MCF 10A (cell line): ENCODE results near the gene NYAP2. TPM values are rescaled to one million over a fixed set of nuclear protein-coding genes. Genes with fewer than 3 reads are reported as not detected.

ENCODE experiments used
- BruUV-seq: library from RNA; stranded (reverse); fragments of 400-500 nt; replicated peaks from 2 replicates; lab custom pipeline; 2021; lab: Mats Ljungman, UMichigan
- CTCF ChIA-PET: fragments of 300-600 bp; sonication (Branson Sonifier 250); formaldehyde crosslinking; extraction: SDS; loops from one replicate; lab custom pipeline; 2021; ENCODE audit warnings: antibody characterized with exemption, inconsistent platforms; lab: Yijun Ruan, JAX
- POLR2A ChIA-PET: fragments of 300-600, 350-650 bp; sonication (Branson Sonifier 250); formaldehyde crosslinking; extraction: SDS; loops from one replicate; lab custom pipeline; 2020; ENCODE audit warnings: antibody characterized with exemption, inconsistent platforms; lab: Yijun Ruan, JAX
- DNase-seq: peaks from one replicate; pipeline ENCODE4 v3.0.0-alpha.2; 2018; ENCODE audit not compliant: unreplicated experiment
- H3K27ac Mint-ChIP-seq: one replicate; pipeline ENCODE4 v1.8.0; 2022; ENCODE audit warnings: mild to moderate bottlenecking, low read depth, mixed read lengths; ENCODE audit not compliant: unreplicated experiment
- H3K27me3 Mint-ChIP-seq: one replicate; pipeline ENCODE4 v1.8.0; 2022; ENCODE audit warnings: mixed read lengths; ENCODE audit not compliant: insufficient read depth, unreplicated experiment
- H3K36me3 Mint-ChIP-seq: one replicate; pipeline ENCODE4 v1.8.0; 2022; ENCODE audit warnings: mild to moderate bottlenecking, moderate library complexity, mixed read lengths; ENCODE audit not compliant: insufficient read depth, unreplicated experiment
- H3K4me1 Mint-ChIP-seq: one replicate; pipeline ENCODE4 v1.8.0; 2022; ENCODE audit warnings: mixed read lengths; ENCODE audit not compliant: insufficient read depth, unreplicated experiment
- H3K4me3 Mint-ChIP-seq: one replicate; pipeline ENCODE4 v1.8.0; 2022; ENCODE audit warnings: mild to moderate bottlenecking, moderate library complexity, mixed read lengths; ENCODE audit not compliant: unreplicated experiment
- H3K9me3 Mint-ChIP-seq: one replicate; pipeline ENCODE4 v1.8.0; 2022; ENCODE audit warnings: mixed read lengths; ENCODE audit not compliant: unreplicated experiment
- intact Hi-C: fragments of 100-400 bp; cut with micrococcal nuclease; formaldehyde crosslinking; loops from 2 replicates; pipeline ENCODE4 v1.14.1; 2022
- total RNA-seq: library from RNA; stranded (reverse); gene quantifications from 2 replicates; pipeline ENCODE4 v1.2.3, GENCODE V29; 2022
- TF ChIP-seq, protein P1 (sequence below): fragments of 200-600 bp; IDR thresholded peaks from one replicate; pipeline ENCODE4 v1.8.0; 2022; ENCODE audit warnings: antibody characterized with exemption, mild to moderate bottlenecking; ENCODE audit not compliant: unreplicated experiment

Gene NYAP2
- total RNA-seq, 1 experiment from 2014 or later: not detected

DNA sequence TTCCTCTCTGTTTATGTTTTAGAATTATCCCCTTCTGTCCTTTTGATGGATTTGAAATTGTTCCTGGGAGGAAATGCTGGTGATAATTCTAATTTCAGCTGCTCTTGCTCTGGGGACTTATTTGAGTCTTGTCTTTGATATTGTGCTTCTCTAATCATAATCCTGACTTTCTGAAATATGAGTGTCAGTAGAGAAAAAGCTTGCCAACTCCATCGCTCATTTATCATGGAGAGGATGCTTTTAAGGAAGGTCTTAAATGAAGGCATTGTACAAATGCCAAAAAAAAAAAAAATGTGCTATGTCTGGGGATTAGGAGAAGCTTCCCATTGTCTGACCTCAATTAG, 159.5 kb downstream of the NYAP2 start:
- DNase-seq: no peak
- Mint-ChIP-seq H3K27me3 (peaks cover 51% of the 10 kb centered on the region), H3K9me3 (no peaks in the 10 kb centered on the region), H3K4me3 (no peak overlapping the region), H3K4me1 (no peaks in the 10 kb centered on the region), H3K36me3 (no peaks in the 10 kb centered on the region), H3K27ac (no peak overlapping the region)
- intact Hi-C loops: no loop called here
- TF ChIP-seq, protein P1, sequence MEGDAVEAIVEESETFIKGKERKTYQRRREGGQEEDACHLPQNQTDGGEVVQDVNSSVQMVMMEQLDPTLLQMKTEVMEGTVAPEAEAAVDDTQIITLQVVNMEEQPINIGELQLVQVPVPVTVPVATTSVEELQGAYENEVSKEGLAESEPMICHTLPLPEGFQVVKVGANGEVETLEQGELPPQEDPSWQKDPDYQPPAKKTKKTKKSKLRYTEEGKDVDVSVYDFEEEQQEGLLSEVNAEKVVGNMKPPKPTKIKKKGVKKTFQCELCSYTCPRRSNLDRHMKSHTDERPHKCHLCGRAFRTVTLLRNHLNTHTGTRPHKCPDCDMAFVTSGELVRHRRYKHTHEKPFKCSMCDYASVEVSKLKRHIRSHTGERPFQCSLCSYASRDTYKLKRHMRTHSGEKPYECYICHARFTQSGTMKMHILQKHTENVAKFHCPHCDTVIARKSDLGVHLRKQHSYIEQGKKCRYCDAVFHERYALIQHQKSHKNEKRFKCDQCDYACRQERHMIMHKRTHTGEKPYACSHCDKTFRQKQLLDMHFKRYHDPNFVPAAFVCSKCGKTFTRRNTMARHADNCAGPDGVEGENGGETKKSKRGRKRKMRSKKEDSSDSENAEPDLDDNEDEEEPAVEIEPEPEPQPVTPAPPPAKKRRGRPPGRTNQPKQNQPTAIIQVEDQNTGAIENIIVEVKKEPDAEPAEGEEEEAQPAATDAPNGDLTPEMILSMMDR: no peak
- CTCF ChIA-PET: interaction anchor here (1.3 to 2.2 kb wide), 2 partner anchors 14 to 437 kb away, joined by 5 to 6 read pairs; no protein-coding TSS in a partner anchor
- BruUV-seq: no TSS peak
- POLR2A ChIA-PET: no interaction called here

- peaks cover 4% of the 10 kb centered on the region for H3K9me3 Mint-ChIP-seq
- no peak overlapping the region for H3K27ac Mint-ChIP-seq
- TF ChIP-seq, protein P1: no peak
- intact Hi-C loops: no loop called here
- H3K27me3 Mint-ChIP-seq: peaks cover 49% of the 10 kb centered on the region
- peak; percentile 54 for DNase-seq
- no TSS peak for BruUV-seq
- H3K36me3 Mint-ChIP-seq: no peaks in the 10 kb centered on the region
- CTCF ChIA-PET: interaction anchor here (0.6 kb wide), 2 partner anchors 20 to 130 kb away, joined by 3 read pairs; no protein-coding TSS in a partner anchor
- POLR2A ChIA-PET: no interaction called here
- H3K4me1 Mint-ChIP-seq: no peaks in the 10 kb centered on the region
- no peak overlapping the region for H3K4me3 Mint-ChIP-seq
These were observed 167.3 kb downstream of the NYAP2 start for GRCh38 chr2:225566798-225567197.

DNA sequence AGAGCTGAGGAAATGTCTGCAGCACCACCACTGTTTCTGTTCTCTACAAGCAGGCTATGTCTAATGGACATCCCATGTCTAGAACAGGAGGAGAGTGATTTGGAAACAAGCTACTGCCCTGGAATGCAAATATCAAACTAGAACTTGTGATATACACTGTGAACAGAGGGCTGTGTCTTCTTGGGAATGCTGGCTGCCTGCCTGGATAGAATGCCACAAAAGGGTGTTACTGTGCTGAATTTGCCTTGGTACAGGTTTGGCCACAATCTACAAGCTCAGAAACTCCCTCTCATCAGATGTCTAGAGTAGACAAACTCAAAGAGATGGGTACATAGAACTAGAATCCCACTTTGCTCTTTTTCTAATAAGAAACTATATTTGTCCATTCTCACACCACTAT, 170.5 kb downstream of the NYAP2 start:
- DNase-seq: no peak
- Mint-ChIP-seq H3K36me3 (no peaks in the 10 kb centered on the region), H3K27ac (no peak overlapping the region), H3K27me3 (peaks cover 36% of the 10 kb centered on the region), H3K4me1 (no peaks in the 10 kb centered on the region), H3K4me3 (no peak overlapping the region), H3K9me3 (peaks cover 8% of the 10 kb centered on the region)
- TF ChIP-seq, protein P1: no peak
- POLR2A ChIA-PET: interaction anchor here (0.6 kb wide), 1 partner anchor 188 kb away, joined by 3 read pairs; no protein-coding TSS in a partner anchor
- intact Hi-C loops: no loop called here
- no TSS peak for BruUV-seq
- CTCF ChIA-PET: interaction anchor here (0.6 kb wide), 2 partner anchors 311 to 920 kb away, joined by 4 read pairs; no protein-coding TSS in a partner anchor

DNA sequence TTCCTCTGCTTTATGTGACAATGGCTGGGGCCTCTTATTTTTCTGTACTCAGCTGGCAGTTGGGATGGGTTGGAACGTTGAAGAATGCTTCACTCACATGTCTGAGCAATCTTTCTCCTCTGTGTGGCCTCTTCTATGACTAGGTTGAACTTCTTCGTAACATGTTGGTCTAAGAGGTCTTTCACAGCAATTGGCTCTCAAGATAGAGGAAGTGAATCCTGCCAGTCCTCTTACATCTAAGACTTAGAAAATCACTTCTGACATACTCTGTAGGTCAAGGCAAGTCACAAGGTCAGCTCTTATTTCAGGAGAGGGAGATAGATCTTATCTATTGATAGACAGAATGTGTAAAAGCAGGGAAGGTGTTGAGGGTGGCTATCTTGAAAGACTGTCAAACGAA, 174.1 kb downstream of the NYAP2 start:
- H3K9me3 Mint-ChIP-seq: peaks cover 8% of the 10 kb centered on the region
- H3K36me3 Mint-ChIP-seq: no peaks in the 10 kb centered on the region
- POLR2A ChIA-PET: no interaction called here
- CTCF ChIA-PET: no interaction called here
- no peaks in the 10 kb centered on the region for H3K4me1 Mint-ChIP-seq
- no TSS peak for BruUV-seq
- TF ChIP-seq, protein P1: no peak
- no peak for DNase-seq
- peaks cover 32% of the 10 kb centered on the region for H3K27me3 Mint-ChIP-seq
- no peak overlapping the region for H3K4me3 Mint-ChIP-seq
- intact Hi-C loops: no loop called here
- H3K27ac Mint-ChIP-seq: no peak overlapping the region
